Ectodermal cell (in vitro differentiated cells): Measurements from ENCODE around the gene C10orf71.

Source experiments
- H3K27ac ChIP-seq: 2 replicates; pipeline ENCODE4 v1.7.0; 2013; ENCODE audit warnings: mild to moderate bottlenecking, low read depth, low read length; ENCODE audit not compliant: insufficient read depth, poor library complexity, severe bottlenecking
- H3K27me3 ChIP-seq: 2 replicates; pipeline ENCODE4 v1.7.0; 2013; ENCODE audit warnings: mild to moderate bottlenecking, low read length; ENCODE audit not compliant: insufficient read depth, control insufficient read depth, poor library complexity, severe bottlenecking
- H3K36me3 ChIP-seq: one replicate; pipeline ENCODE4 v1.7.0; 2013; ENCODE audit warnings: low read length; ENCODE audit not compliant: control insufficient read depth, insufficient read depth
- H3K4me1 ChIP-seq: one replicate; pipeline ENCODE4 v1.7.0; 2013; ENCODE audit warnings: low read length; ENCODE audit not compliant: control insufficient read depth, insufficient read depth
- H3K4me3 ChIP-seq: 2 replicates; pipeline ENCODE4 v1.7.0; 2013; ENCODE audit warnings: low read depth, low read length, control low read depth; ENCODE audit not compliant: insufficient read depth
- H3K9me3 ChIP-seq: 2 replicates; pipeline ENCODE4 v1.7.0; 2013; ENCODE audit warnings: mild to moderate bottlenecking, low read length, moderate library complexity; ENCODE audit not compliant: control insufficient read depth
- WGBS, 2 experiments: methylation state at CpG; one replicate each; pipeline ENCODE4 v1.1.7; 2013; ENCODE audit warnings: missing lambda C conversion rate in 2 of 2; 5-methylcytosine and 5-hydroxymethylcytosine counted together

The C10orf71 gene

GRCh38 chr10:49282306-49282705 lies 16.7 kb upstream of the C10orf71 start:
- WGBS, 2 experiments, result 62 to 63% methylated on average over 3 of the region's 3 CpGs
- Histone ChIP-seq H3K27ac (no peak overlapping the region), H3K27me3 (no peaks in the 10 kb centered on the region), H3K4me3 (no peak overlapping the region), H3K36me3 (no peaks in the 10 kb centered on the region), H3K9me3 (no peaks in the 10 kb centered on the region), H3K4me1 (peaks cover 10% of the 10 kb centered on the region)

- Histone ChIP-seq H3K27me3 (no peaks in the 10 kb centered on the region), H3K36me3 (no peaks in the 10 kb centered on the region), H3K27ac (no peak overlapping the region), H3K9me3 (no peaks in the 10 kb centered on the region), H3K4me1 (peaks cover 10% of the 10 kb centered on the region), H3K4me3 (no peak overlapping the region)
- WGBS, 2 experiments, result 86 to 87% methylated on average over 12 of the region's 12 CpGs
Observed at GRCh38 chr10:49282879-49283341, 16.1 kb upstream of the C10orf71 start.

- Histone ChIP-seq H3K36me3 (no peaks in the 10 kb centered on the region), H3K4me3 (no peak overlapping the region), H3K4me1 (peaks cover 10% of the 10 kb centered on the region), H3K9me3 (no peaks in the 10 kb centered on the region), H3K27ac (no peak overlapping the region), H3K27me3 (no peaks in the 10 kb centered on the region)
- 94 to 96% methylated on average over 6 of the region's 6 CpGs for WGBS, 2 experiments
Observed at GRCh38 chr10:49283491-49283890, 15.5 kb upstream of the C10orf71 start.

- Histone ChIP-seq H3K36me3 (no peaks in the 10 kb centered on the region), H3K9me3 (no peaks in the 10 kb centered on the region), H3K4me3 (no peak overlapping the region), H3K4me1 (peaks cover 4% of the 10 kb centered on the region), H3K27me3 (no peaks in the 10 kb centered on the region), H3K27ac (no peak overlapping the region)
- WGBS, 2 experiments, result 91 to 92% methylated on average over 5 of the region's 5 CpGs
Observed at GRCh38 chr10:49284356-49284755, 14.6 kb upstream of the C10orf71 start.

GRCh38 chr10:49285232-49285631 lies 13.7 kb upstream of the C10orf71 start:
- Histone ChIP-seq H3K36me3 (no peaks in the 10 kb centered on the region), H3K4me3 (no peak overlapping the region), H3K9me3 (no peaks in the 10 kb centered on the region), H3K27ac (no peak overlapping the region), H3K27me3 (no peaks in the 10 kb centered on the region), H3K4me1 (no peaks in the 10 kb centered on the region)
- 93 to 95% methylated on average over 3 of the region's 3 CpGs for WGBS, 2 experiments

GRCh38 chr10:49286686-49287085 lies 12.3 kb upstream of the C10orf71 start:
- H3K9me3 ChIP-seq, result no peaks in the 10 kb centered on the region
- H3K36me3 ChIP-seq, result no peaks in the 10 kb centered on the region
- H3K27me3 ChIP-seq, result no peaks in the 10 kb centered on the region
- no peaks in the 10 kb centered on the region for H3K4me1 ChIP-seq
- no peak overlapping the region for H3K27ac ChIP-seq
- WGBS, 2 experiments, result 80 to 92% methylated on average over 4 of the region's 4 CpGs
- H3K4me3 ChIP-seq, result no peak overlapping the region

GRCh38 chr10:49287689-49288340 lies 11.2 kb upstream of the C10orf71 start:
- WGBS, 2 experiments, result 93 to 95% methylated on average over 8 of the region's 9 CpGs
- Histone ChIP-seq H3K27ac (no peak overlapping the region), H3K27me3 (no peaks in the 10 kb centered on the region), H3K36me3 (no peaks in the 10 kb centered on the region), H3K9me3 (no peaks in the 10 kb centered on the region), H3K4me1 (no peaks in the 10 kb centered on the region), H3K4me3 (no peak overlapping the region)

- Histone ChIP-seq H3K36me3 (no peaks in the 10 kb centered on the region), H3K9me3 (no peaks in the 10 kb centered on the region), H3K4me1 (no peaks in the 10 kb centered on the region), H3K4me3 (no peak overlapping the region), H3K27ac (no peak overlapping the region), H3K27me3 (no peaks in the 10 kb centered on the region)
- 83 to 89% methylated on average over 10 of the region's 10 CpGs for WGBS, 2 experiments
Observed at GRCh38 chr10:49288341-49289065, 10.5 kb upstream of the C10orf71 start.

GRCh38 chr10:49289480-49289879 lies 9.5 kb upstream of the C10orf71 start:
- H3K36me3 ChIP-seq, result no peaks in the 10 kb centered on the region
- WGBS, 2 experiments, result 67 to 69% methylated on average over 4 of the region's 4 CpGs

GRCh38 chr10:49290131-49290530 lies 8.8 kb upstream of the C10orf71 start:
- Histone ChIP-seq H3K27ac (no peak overlapping the region), H3K4me3 (no peak overlapping the region), H3K9me3 (no peaks in the 10 kb centered on the region), H3K36me3 (no peaks in the 10 kb centered on the region), H3K4me1 (peaks cover 3% of the 10 kb centered on the region), H3K27me3 (no peaks in the 10 kb centered on the region)
- WGBS, 2 experiments, result 91 to 100% methylated on average over 1 of the region's 1 CpG

More at GRCh38 chr10:49289480-49289879, 9.5 kb upstream of the C10orf71 start:
- Histone ChIP-seq H3K9me3 (no peaks in the 10 kb centered on the region), H3K27ac (no peak overlapping the region), H3K4me1 (no peaks in the 10 kb centered on the region), H3K4me3 (no peak overlapping the region), H3K27me3 (no peaks in the 10 kb centered on the region)
